Chondrocyte (in vitro differentiated cells): ENCODE measurements around the gene NPBWR2. TPM values are rescaled to one million over a fixed set of nuclear protein-coding genes. Genes with fewer than 3 reads are reported as not detected.

Source experiments
- DNase-seq: peaks from one replicate; pipeline ENCODE4 v3.0.0; 2021; ENCODE audit warnings: mixed read lengths, low spot score
- H3K27ac Mint-ChIP-seq: one replicate; pipeline ENCODE4 v1.8.0; 2021; ENCODE audit warnings: mild to moderate bottlenecking, moderate library complexity, mixed read lengths; ENCODE audit not compliant: unreplicated experiment
- H3K27me3 Mint-ChIP-seq: 2 replicates; pipeline ENCODE4 v1.8.0; 2021; ENCODE audit warnings: low read depth, mixed read lengths
- H3K36me3 Mint-ChIP-seq: 2 replicates; pipeline ENCODE4 v1.8.0; 2021; ENCODE audit warnings: low read depth, mixed read lengths
- H3K4me1 Mint-ChIP-seq: 2 replicates; pipeline ENCODE4 v1.8.0; 2021; ENCODE audit warnings: low read depth, mild to moderate bottlenecking, mixed read lengths
- H3K4me3 Mint-ChIP-seq: one replicate; pipeline ENCODE4 v1.8.0; 2021; ENCODE audit warnings: mild to moderate bottlenecking, moderate library complexity, mixed read lengths; ENCODE audit not compliant: unreplicated experiment
- H3K9me3 Mint-ChIP-seq: 2 replicates; pipeline ENCODE4 v1.8.0; 2021; ENCODE audit warnings: low read depth, mixed read lengths
- CTCF ChIP-seq: fragments of 200-600 bp; sonication (generic); IDR thresholded peaks from 2 replicates; pipeline ENCODE4 v1.5.0; 2021; ENCODE audit warnings: antibody characterized with exemption, mild to moderate bottlenecking, moderate library complexity
- microRNA-seq: library from miRNA; unstranded; fragments of <30 nt; microRNA quantifications from one replicate; pipeline ENCODE4 v1.2.0, GENCODE V29; 2020; ENCODE audit warnings: borderline number of aligned reads
- total RNA-seq: library from RNA; stranded (reverse); gene quantifications from 3 replicates; pipeline ENCODE4 v1.2.1, GENCODE V29; 2021

Gene NPBWR2
- total RNA-seq, 1 donor from 2014 or later: not detected

GRCh38 chr20:64055893-64056638, 51.3 kb downstream of the NPBWR2 start:
- Mint-ChIP-seq H3K9me3 (no peaks in the 10 kb centered on the region), H3K27me3 (no peaks in the 10 kb centered on the region), H3K27ac (no peak overlapping the region), H3K4me3 (no peak overlapping the region), H3K4me1 (peaks cover 48% of the 10 kb centered on the region), H3K36me3 (no peaks in the 10 kb centered on the region)
- TF ChIP-seq CTCF: peak; percentile 17
- no peak for DNase-seq

GRCh38 chr20:64055396-64055892, 51.9 kb downstream of the NPBWR2 start:
- no peak for TF ChIP-seq CTCF
- Mint-ChIP-seq H3K4me3 (no peak overlapping the region), H3K9me3 (no peaks in the 10 kb centered on the region), H3K36me3 (no peaks in the 10 kb centered on the region), H3K4me1 (peaks cover 48% of the 10 kb centered on the region), H3K27ac (peak overlapping the region; percentile 36), H3K27me3 (no peaks in the 10 kb centered on the region)
- DNase-seq: no peak

- peaks cover 43% of the 10 kb centered on the region for H3K4me1 Mint-ChIP-seq
- peak overlapping the region; percentile 83 for H3K27ac Mint-ChIP-seq
- DNase-seq: no peak
These were observed 53.3 kb downstream of the NPBWR2 start for GRCh38 chr20:64053841-64054661.

More at GRCh38 chr20:64053841-64054661, 53.3 kb downstream of the NPBWR2 start:
- no peaks in the 10 kb centered on the region for H3K9me3 Mint-ChIP-seq
- TF ChIP-seq CTCF: peak; percentile 73
- H3K4me3 Mint-ChIP-seq: peak overlapping the region; percentile 22
- no peaks in the 10 kb centered on the region for H3K36me3 Mint-ChIP-seq
- peaks cover under 1% of the 10 kb centered on the region for H3K27me3 Mint-ChIP-seq

Small RNA genes lying within 50 kb of the gene (microRNA-seq; reads per million reads assigned to microRNA genes)
- gene MIR6813: not detected

Other genes with a start within 250 kb of the NPBWR2 start
- not detected in 3 replicates for gene ABHD16B, start 246.1 kb downstream of the NPBWR2 start, total RNA-seq
- 102 to 141 TPM (median 138 TPM) in 3 replicates for gene TPD52L2, start 242.3 kb downstream of the NPBWR2 start, total RNA-seq
- gene DNAJC5, start 212.4 kb downstream of the NPBWR2 start, total RNA-seq: 44.2 to 46.6 TPM (median 45.1 TPM) in 3 replicates
- 24.3 to 27.5 TPM (median 27.2 TPM) in 3 replicates for gene UCKL1, start 151.1 kb downstream of the NPBWR2 start, total RNA-seq
- 36.5 to 44.3 TPM (median 37.2 TPM) in 3 replicates for gene ZNF512B, start 137.6 kb downstream of the NPBWR2 start, total RNA-seq
- 3.8 to 4.7 TPM (median 4.3 TPM) in 3 replicates for gene SAMD10, start 127.9 kb downstream of the NPBWR2 start, total RNA-seq
- 49.0 to 56.6 TPM (median 49.5 TPM) in 3 replicates for gene PRPF6, start 126.4 kb downstream of the NPBWR2 start, total RNA-seq
- 0.77 to 3.3 TPM (median 0.97 TPM) in 3 replicates for gene C20orf204, start 71.4 kb downstream of the NPBWR2 start, total RNA-seq
- gene SOX18, start 57.9 kb downstream of the NPBWR2 start, total RNA-seq: 2.1 to 2.8 TPM (median 2.3 TPM) in 3 replicates
- 57.1 to 59.2 TPM (median 57.6 TPM) in 3 replicates for gene TCEA2, start 44.4 kb downstream of the NPBWR2 start, total RNA-seq
- gene RGS19, start 28.0 kb downstream of the NPBWR2 start, total RNA-seq: 15.7 to 18.5 TPM (median 18.1 TPM) in 3 replicates
- 3.2 to 4.6 TPM (median 3.5 TPM) in 3 replicates for gene OPRL1, start 27.5 kb downstream of the NPBWR2 start, total RNA-seq
- gene LKAAEAR1, start 23.2 kb downstream of the NPBWR2 start, total RNA-seq: 0.55 to 1.4 TPM in 2 of 3 replicates, not detected in the other
- not detected in 3 replicates for gene MYT1, start 56.9 kb upstream of the NPBWR2 start, total RNA-seq
- 31.5 to 48.2 TPM (median 38.1 TPM) in 3 replicates for gene PCMTD2, start 148.2 kb upstream of the NPBWR2 start, total RNA-seq